HG02938 (cell line): ENCODE measurements around the gene COQ8B.
"Not testable (repeated sequence)": the region's sequence is repeated elsewhere in the genome, so short reads cannot be mapped to it uniquely, and the experiment has no call there.

Experiments used
- ATAC-seq: cut with Tn5 transposase; IDR thresholded peaks from one replicate; pipeline ENCODE4 v1.9.1; 2021; ENCODE audit warnings: mild to moderate bottlenecking, moderate library complexity; ENCODE audit not compliant: unreplicated experiment

The COQ8B gene

GRCh38 chr19:40672573-40673299 lies 44.0 kb downstream of the COQ8B start:
- ATAC-seq, result no peak

GRCh38 chr19:40672038-40672437 lies 44.6 kb downstream of the COQ8B start:
- no peak for ATAC-seq

- no peak for ATAC-seq
Measured at GRCh38 chr19:40671404-40671803, 45.3 kb downstream of the COQ8B start.

GRCh38 chr19:40668991-40669614 lies 47.6 kb downstream of the COQ8B start:
- no peak for ATAC-seq

- ATAC-seq, result no peak
Measured at GRCh38 chr19:40667602-40668001, 49.1 kb downstream of the COQ8B start.

GRCh38 chr19:40666803-40667438 lies 49.8 kb downstream of the COQ8B start:
- ATAC-seq, result no peak

- no peak for ATAC-seq
Measured at GRCh38 chr19:40663695-40664692, 52.7 kb downstream of the COQ8B start.

- peak; percentile 66 for ATAC-seq
Measured at GRCh38 chr19:40662925-40663694, 53.6 kb downstream of the COQ8B start.

GRCh38 chr19:40661616-40662015 lies 55.1 kb downstream of the COQ8B start:
- ATAC-seq, result no peak

GRCh38 chr19:40659566-40659965 lies 57.1 kb downstream of the COQ8B start:
- ATAC-seq, result no peak

- no peak for ATAC-seq
Measured at GRCh38 chr19:40659116-40659515, 57.6 kb downstream of the COQ8B start.

GRCh38 chr19:40658031-40658430 lies 58.7 kb downstream of the COQ8B start:
- no peak for ATAC-seq

- not testable (repeated sequence) for ATAC-seq
Measured at GRCh38 chr19:40655684-40656083, 61.0 kb downstream of the COQ8B start.

- ATAC-seq, result not testable (repeated sequence)
Measured at GRCh38 chr19:40652303-40652702, 64.4 kb downstream of the COQ8B start.

- no peak for ATAC-seq
Measured at GRCh38 chr19:40650749-40651305, 65.9 kb downstream of the COQ8B start.

GRCh38 chr19:40649903-40650675 lies 66.6 kb downstream of the COQ8B start:
- not testable (repeated sequence) for ATAC-seq

GRCh38 chr19:40646743-40647254 lies 69.9 kb downstream of the COQ8B start:
- no peak for ATAC-seq

- ATAC-seq, result no peak
Measured at GRCh38 chr19:40642757-40643305, 73.9 kb downstream of the COQ8B start.
